Endothelial cell of umbilical vein (primary cell): Measurements from ENCODE around the gene CUEDC1. TPM values are rescaled to one million over a fixed set of nuclear protein-coding genes. Genes with fewer than 3 reads are reported as not detected.

Experiments
- BruUV-seq: library from RNA; stranded (reverse); fragments of 400-500 nt; replicated peaks from 2 replicates; lab custom pipeline; 2021; lab: Mats Ljungman, UMichigan
- CTCF ChIA-PET: fragments of 300-600, 350-600 bp; sonication (Branson Sonifier 250); formaldehyde crosslinking; loops from one replicate; lab custom pipeline; 2021; ENCODE audit warnings: antibody characterized with exemption, inconsistent platforms; lab: Charles Lee
- POLR2A ChIA-PET: fragments of 300-600, 350-600 bp; sonication (Branson Sonifier 250); formaldehyde crosslinking; loops from one replicate; lab custom pipeline; 2021; ENCODE audit warnings: antibody characterized with exemption, inconsistent platforms; lab: Charles Lee
- DNase-seq: peaks from one replicate; pipeline ENCODE4 v3.0.0-alpha.2; 2011; ENCODE audit warnings: low read depth, low spot score
- FAIRE-seq: peaks from 2 replicates; lab custom pipeline; 2011; peaks lifted over from hg19 to GRCh38; lab: Jason Lieb, UNC
- H2AFZ ChIP-seq: 2 replicates; pipeline ENCODE4 v1.6.0; 2012; ENCODE audit warnings: low read depth, low read length, control low read depth, inconsistent platforms
- H3K27ac ChIP-seq: 2 replicates; pipeline ENCODE4 v1.5.1; 2011; ENCODE audit warnings: low read depth, mild to moderate bottlenecking, control low read depth, low read length, moderate library complexity; ENCODE audit not compliant: insufficient read depth
- H3K27me3 ChIP-seq, 2 experiments: 2 replicates each; pipeline versions ENCODE4 v1.6.0 to v1.6.1; 2011; ENCODE audit warnings: low read length in 2 of 2, mixed read lengths in 1 of 2; ENCODE audit not compliant: control insufficient read depth in 2 of 2, insufficient read depth in 2 of 2
- H3K36me3 ChIP-seq, 2 experiments: 2 replicates in 1 of 2; 3 replicates in 1 of 2; pipeline ENCODE4 v1.5.1; 2011; ENCODE audit warnings: low read length in 2 of 2, mild to moderate bottlenecking in 1 of 2, moderate library complexity in 1 of 2; ENCODE audit not compliant: control insufficient read depth in 2 of 2, insufficient read depth in 2 of 2; ENCODE audit errors: extremely low read depth in 1 of 2
- H3K4me1 ChIP-seq: 3 replicates; pipeline ENCODE4 v1.5.1; 2011; ENCODE audit warnings: mild to moderate bottlenecking, low read length; ENCODE audit not compliant: control insufficient read depth, insufficient read depth; ENCODE audit errors: extremely low read depth
- H3K4me2 ChIP-seq: 2 replicates; pipeline ENCODE4 v1.6.1; 2011; ENCODE audit warnings: low read length, control low read depth, mixed read lengths; ENCODE audit not compliant: insufficient read depth
- H3K4me3 ChIP-seq, 3 experiments: fragments of 200-600 bp in 1 of 3; sonication (generic), shearing (Covaris generic) in 1 of 3; replicated peaks in 1 of 3; 2 replicates each; pipeline ENCODE4 v1.5.1; 2011 to 2016; ENCODE audit warnings: control low read depth in 3 of 3, low read length in 3 of 3, mild to moderate bottlenecking in 2 of 3, inconsistent platforms in 1 of 3, low read depth in 1 of 3, moderate library complexity in 1 of 3; ENCODE audit not compliant: insufficient read depth in 1 of 3
- H3K79me2 ChIP-seq: 2 replicates; pipeline ENCODE4 v1.6.0; 2012; ENCODE audit warnings: low read length, inconsistent platforms; ENCODE audit not compliant: control insufficient read depth, insufficient read depth
- H3K9ac ChIP-seq: replicated peaks from 2 replicates; pipeline ENCODE3; 2011; ENCODE audit warnings: low read length, control low read depth; ENCODE audit not compliant: insufficient read depth; ENCODE audit errors: extremely low read depth
- H3K9me1 ChIP-seq: replicated peaks from 3 replicates; pipeline ENCODE4 v1.6.0; 2011; ENCODE audit warnings: mild to moderate bottlenecking, low read length; ENCODE audit not compliant: control insufficient read depth, insufficient read depth; ENCODE audit errors: extremely low read depth
- H3K9me3 ChIP-seq: replicated peaks from 2 replicates; pipeline ENCODE4 v1.5.1; 2012; ENCODE audit warnings: low read length, inconsistent platforms; ENCODE audit not compliant: control insufficient read depth, insufficient read depth
- H4K20me1 ChIP-seq: replicated peaks from 2 replicates; pipeline ENCODE3; 2011; ENCODE audit warnings: mild to moderate bottlenecking, low read length; ENCODE audit not compliant: control insufficient read depth, insufficient read depth; ENCODE audit errors: extremely low read depth
- CTCF ChIP-seq, 2 donors: IDR thresholded peaks; 1 replicate in 1 of 2; 2 replicates in 1 of 2; pipeline ENCODE4 v1.5.1; 2011; ENCODE audit warnings: low read length in 2 of 2, mild to moderate bottlenecking in 2 of 2, moderate library complexity in 2 of 2, control low read depth in 1 of 2, inconsistent platforms in 1 of 2, low read depth in 1 of 2; ENCODE audit not compliant: insufficient read depth in 1 of 2; ENCODE audit errors: extremely low read depth in 1 of 2
- EZH2 ChIP-seq: IDR thresholded peaks from 2 replicates; pipeline ENCODE4 v1.6.1; 2012; ENCODE audit warnings: borderline replicate concordance, low read depth, mild to moderate bottlenecking, moderate library complexity, low read length, inconsistent platforms; ENCODE audit not compliant: severe bottlenecking
- GATA2 ChIP-seq: IDR thresholded peaks from 2 replicates; pipeline ENCODE4 v1.7.0; 2011; ENCODE audit warnings: low read depth, mild to moderate bottlenecking, moderate library complexity, mixed read lengths, low read length; ENCODE audit not compliant: insufficient read length, insufficient read depth
- MAX ChIP-seq: IDR thresholded peaks from 2 replicates; pipeline ENCODE4 v1.6.1; 2011; ENCODE audit not compliant: insufficient read depth, insufficient read length
- MYC ChIP-seq: IDR thresholded peaks from one replicate; pipeline ENCODE4 v1.6.1; 2011; ENCODE audit warnings: mild to moderate bottlenecking, low read depth, low read length
- POLR2A ChIP-seq: IDR thresholded peaks from 2 replicates; pipeline ENCODE4 v1.6.1; 2012; ENCODE audit warnings: low read depth, mild to moderate bottlenecking, control low read depth, low read length
- POLR2AphosphoS5 ChIP-seq: IDR thresholded peaks from 2 replicates; pipeline ENCODE4 v1.6.1; 2012; ENCODE audit warnings: low read depth, mild to moderate bottlenecking, control low read depth, low read length, moderate library complexity; ENCODE audit not compliant: insufficient read depth
- dilution Hi-C: fragments of 300-500 bp; cut with MboI; formaldehyde crosslinking; loops from one replicate; pipeline ENCODE4 v1.15.0; 2019; ENCODE audit warnings: low sequenced_read_pairs; ENCODE audit not compliant: extremely low pct_ligation_motif_present
- intact Hi-C: fragments of 100-400 bp; cut with micrococcal nuclease; formaldehyde crosslinking; loops from one replicate; pipeline ENCODE4 v1.10.0; 2022
- polyA plus RNA-seq, 4 experiments: library from polyadenylated mRNA; depleted of rRNA in 3 of 4; stranded (reverse) in 3 of 4; unstranded in 1 of 4; fragments of >200 nt; gene quantifications; 2 replicates each; pipeline versions ENCODE4 v1.2.1 to v1.2.3, GENCODE V29; 2011 to 2012; ENCODE audit warnings: missing spikeins in 1 of 4
- total RNA-seq: library from RNA; stranded (reverse); gene quantifications from 2 replicates; pipeline ENCODE4 v1.2.3, GENCODE V29; 2021

The CUEDC1 gene
- total and polyA plus RNA-seq, 2 donors (not counting 3 experiments of a cell fraction or from before 2014, with no cell fraction given) = 15.8 to 27.7 TPM

- dilution Hi-C loops (no loop called here), intact Hi-C loops (loop anchor here (1.0 kb wide), 2 partner anchors 11 to 24 kb away; no protein-coding TSS in a partner anchor)
- Histone ChIP-seq H4K20me1 (no peaks in the 10 kb centered on the region), H3K9me1 (no peaks in the 10 kb centered on the region), H3K9ac (no peak overlapping the region), H3K4me2 (peak overlapping the region; percentile 9), H2AFZ (no peak overlapping the region), H3K27me3 (no peaks in the 10 kb centered on the region), H3K4me3 (no peak overlapping the region), H3K9me3 (no peaks in the 10 kb centered on the region), H3K4me1 (peaks cover 39% of the 10 kb centered on the region), H3K79me2 (no peaks in the 10 kb centered on the region), H3K27ac (peak overlapping the region; percentile 47), H3K36me3 (peaks cover 1 to 3% of the 10 kb centered on the region in 2 experiments)
- BruUV-seq = no TSS peak
- CTCF ChIA-PET = interaction anchor here (0.6 to 3.3 kb wide), 13 partner anchors 10 to 120 kb away, joined by 3 to 27 read pairs (median 4); no protein-coding TSS in a partner anchor
- DNase-seq (no peak), FAIRE-seq (no peak)
- POLR2A ChIA-PET = interaction anchor here (1.0 kb wide), 2 partner anchors 29 to 107 kb away, joined by 3 read pairs; partner anchors contain the start of gene MRPS23
- TF ChIP-seq GATA2 (no peak), MYC (no peak), MAX (no peak), POLR2AphosphoS5 (no peak), POLR2A (no peak), CTCF (IDR thresholded peaks at IDR 0.05; ENCODE audit: extremely low read depth in 1 of 2, insufficient read depth in 1 of 2, low read depth in 1 of 2, low read length in 2 of 2) (no peak), EZH2 (no peak)
Observed at GRCh38 chr17:57879437-57880085, 75.7 kb downstream of the CUEDC1 start.
